Measurements from ENCODE around the gene PLD6.

PLD6 gene

DNA sequence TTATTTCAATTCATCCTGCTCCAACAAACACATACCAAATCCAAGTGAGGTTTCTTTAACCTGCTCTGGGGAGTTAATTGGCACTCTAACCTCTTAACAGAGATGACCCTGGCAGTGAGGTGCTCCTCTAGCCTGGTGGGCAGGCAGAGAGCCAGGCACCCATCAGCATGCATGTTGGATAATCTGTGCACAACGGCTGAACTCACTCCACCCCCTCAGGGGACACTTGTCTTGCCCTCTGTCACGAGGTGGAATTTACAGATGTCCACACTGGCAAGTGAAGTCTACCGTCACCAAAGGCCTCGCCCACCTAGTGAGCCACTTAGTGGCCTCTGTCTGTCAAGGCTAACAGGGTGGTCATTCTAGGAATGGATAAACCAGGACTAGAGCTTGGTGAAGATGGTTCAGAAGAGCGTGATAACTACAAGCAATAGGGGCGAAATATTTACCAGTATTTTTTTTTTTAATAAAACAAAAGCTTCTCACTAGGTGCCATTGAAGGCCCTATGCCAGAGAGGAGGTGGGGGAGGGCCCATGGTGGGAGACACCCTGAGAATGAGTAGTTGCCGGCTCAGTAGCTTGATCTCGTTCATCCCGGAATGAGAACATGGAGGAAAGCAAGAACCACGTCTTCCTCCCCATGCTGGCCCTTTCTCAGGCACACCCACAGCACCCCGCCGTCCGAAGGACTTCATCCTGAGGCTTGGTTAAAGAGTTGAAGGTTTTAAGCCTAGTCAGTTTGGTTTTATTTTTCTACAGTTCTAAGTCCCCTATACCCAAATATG, 25.2 kb downstream of the PLD6 start:
- no peak for TF ChIP-seq FOXA1 (IDR thresholded peaks at IDR 0.05)
- TF ChIP-seq LEF1 (IDR thresholded peaks at IDR 0.05; ENCODE audit: borderline replicate concordance): no peak
- TF ChIP-seq NFRKB (IDR thresholded peaks at IDR 0.05): no peak
- no peak for TF ChIP-seq ELF4 (IDR thresholded peaks at IDR 0.05)
- TF ChIP-seq, protein P1, sequence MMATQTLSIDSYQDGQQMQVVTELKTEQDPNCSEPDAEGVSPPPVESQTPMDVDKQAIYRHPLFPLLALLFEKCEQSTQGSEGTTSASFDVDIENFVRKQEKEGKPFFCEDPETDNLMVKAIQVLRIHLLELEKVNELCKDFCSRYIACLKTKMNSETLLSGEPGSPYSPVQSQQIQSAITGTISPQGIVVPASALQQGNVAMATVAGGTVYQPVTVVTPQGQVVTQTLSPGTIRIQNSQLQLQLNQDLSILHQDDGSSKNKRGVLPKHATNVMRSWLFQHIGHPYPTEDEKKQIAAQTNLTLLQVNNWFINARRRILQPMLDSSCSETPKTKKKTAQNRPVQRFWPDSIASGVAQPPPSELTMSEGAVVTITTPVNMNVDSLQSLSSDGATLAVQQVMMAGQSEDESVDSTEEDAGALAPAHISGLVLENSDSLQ (IDR thresholded peaks at IDR 0.05): no peak
- TF ChIP-seq FOXK2 (IDR thresholded peaks at IDR 0.05): no peak
- no peak for TF ChIP-seq TARDBP (IDR thresholded peaks at IDR 0.05)
- no peak for TF ChIP-seq L3MBTL2 (conservative IDR thresholded peaks at IDR 0.05)
- no peak for TF ChIP-seq SP1 (IDR thresholded peaks at IDR 0.05)
- no peak for TF ChIP-seq HDGF (IDR thresholded peaks at IDR 0.05; ENCODE audit: borderline replicate concordance)
- no peak for TF ChIP-seq SUZ12 (IDR thresholded peaks at IDR 0.05)
- no peak for TF ChIP-seq CTBP1 (IDR thresholded peaks at IDR 0.05; ENCODE audit: borderline replicate concordance)
- no peak for TF ChIP-seq ARNT (IDR thresholded peaks at IDR 0.05)
- no peak for TF ChIP-seq ZNF384 (IDR thresholded peaks at IDR 0.05)
- no peak for TF ChIP-seq FOXM1 (IDR thresholded peaks at IDR 0.05; ENCODE audit: borderline replicate concordance)
- no peak for TF ChIP-seq BHLHE40 (IDR thresholded peaks at IDR 0.05; ENCODE audit: borderline replicate concordance)
- POLR2A ChIA-PET: interaction anchor here (0.9 to 1.3 kb wide), 2 partner anchors 9 kb away, joined by 3 to 4 read pairs; no protein-coding TSS in a partner anchor
- CTCF ChIA-PET: no interaction called here
- no peak for DNase-seq (ENCODE audit: extremely low spot score)

DNA sequence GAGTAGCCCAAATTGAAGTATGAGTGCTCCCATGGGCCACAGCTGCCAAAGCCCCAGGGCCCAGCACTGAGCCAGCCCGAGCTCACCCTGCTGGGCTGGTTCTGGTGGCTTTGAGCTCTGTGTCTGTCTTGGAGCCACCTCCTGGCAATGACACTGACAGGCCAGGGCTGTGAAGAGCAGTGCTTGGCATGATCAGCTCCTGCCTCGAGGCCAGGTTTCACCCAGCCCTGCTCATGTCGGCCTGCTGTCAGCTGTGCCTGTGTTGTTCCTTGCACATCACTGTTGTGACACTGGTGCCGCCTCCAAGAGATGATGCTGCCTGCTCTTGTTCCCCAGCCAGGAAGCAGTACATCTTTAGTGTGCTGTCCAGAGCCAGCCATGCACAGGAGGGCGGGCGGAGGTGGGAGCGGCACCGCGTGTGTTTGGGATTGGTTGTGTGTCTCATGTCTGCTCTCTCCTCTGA, 26.0 kb downstream of the PLD6 start:
- ChIA-PET CTCF (interaction anchor here (0.6 kb wide), 1 partner anchor 270 kb away, joined by 3 read pairs; no protein-coding TSS in a partner anchor), POLR2A (no interaction called here)
- DNase-seq (ENCODE audit: extremely low spot score): no peak
- no peak for TF ChIP-seq ELF4 (IDR thresholded peaks at IDR 0.05)
- no peak for TF ChIP-seq FOXA1 (IDR thresholded peaks at IDR 0.05)
- no peak for TF ChIP-seq CTBP1 (IDR thresholded peaks at IDR 0.05; ENCODE audit: borderline replicate concordance)
- TF ChIP-seq L3MBTL2 (conservative IDR thresholded peaks at IDR 0.05): no peak
- no peak for TF ChIP-seq FOXK2 (IDR thresholded peaks at IDR 0.05)
- no peak for TF ChIP-seq ARNT (IDR thresholded peaks at IDR 0.05)
- no peak for TF ChIP-seq HDGF (IDR thresholded peaks at IDR 0.05; ENCODE audit: borderline replicate concordance)
- TF ChIP-seq ZNF384 (IDR thresholded peaks at IDR 0.05): no peak
- no peak for TF ChIP-seq TARDBP (IDR thresholded peaks at IDR 0.05)
- no peak for TF ChIP-seq LEF1 (IDR thresholded peaks at IDR 0.05; ENCODE audit: borderline replicate concordance)
- TF ChIP-seq, protein P1 (IDR thresholded peaks at IDR 0.05): no peak
- no peak for TF ChIP-seq SP1 (IDR thresholded peaks at IDR 0.05)
- TF ChIP-seq NFRKB (IDR thresholded peaks at IDR 0.05): no peak
- TF ChIP-seq SUZ12 (IDR thresholded peaks at IDR 0.05): no peak
- no peak for TF ChIP-seq FOXM1 (IDR thresholded peaks at IDR 0.05; ENCODE audit: borderline replicate concordance)
- no peak for TF ChIP-seq BHLHE40 (IDR thresholded peaks at IDR 0.05; ENCODE audit: borderline replicate concordance)

DNA sequence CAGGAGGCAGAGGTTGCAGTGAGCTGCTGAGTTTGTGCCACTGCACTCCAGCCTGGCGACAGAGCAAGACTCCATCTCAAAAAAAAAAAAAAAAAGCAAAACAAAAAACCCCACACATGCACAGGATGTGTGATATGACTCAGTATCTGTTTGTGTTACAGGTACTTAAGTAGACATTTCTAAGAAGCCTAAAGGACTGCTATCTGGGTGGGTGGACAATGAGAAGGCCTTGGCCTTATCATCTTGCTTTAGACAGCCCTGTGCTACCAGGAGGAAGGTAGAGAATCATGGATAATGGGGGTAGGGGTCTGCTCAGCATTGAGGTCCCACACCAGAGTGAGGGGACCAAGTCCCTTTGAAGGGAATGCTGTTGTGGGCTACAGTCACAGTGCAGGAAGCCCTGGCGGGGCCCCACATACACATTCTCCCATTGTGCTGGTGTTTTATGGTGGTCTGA, 26.7 kb downstream of the PLD6 start:
- no peak for DNase-seq (ENCODE audit: extremely low spot score)
- TF ChIP-seq BHLHE40 (IDR thresholded peaks at IDR 0.05; ENCODE audit: borderline replicate concordance) (no peak), CTBP1 (IDR thresholded peaks at IDR 0.05; ENCODE audit: borderline replicate concordance) (no peak), L3MBTL2 (conservative IDR thresholded peaks at IDR 0.05) (no peak)
- ChIA-PET POLR2A (no interaction called here), CTCF (interaction anchor here (0.6 kb wide), 1 partner anchor 269 kb away, joined by 3 read pairs; no protein-coding TSS in a partner anchor)

DNA sequence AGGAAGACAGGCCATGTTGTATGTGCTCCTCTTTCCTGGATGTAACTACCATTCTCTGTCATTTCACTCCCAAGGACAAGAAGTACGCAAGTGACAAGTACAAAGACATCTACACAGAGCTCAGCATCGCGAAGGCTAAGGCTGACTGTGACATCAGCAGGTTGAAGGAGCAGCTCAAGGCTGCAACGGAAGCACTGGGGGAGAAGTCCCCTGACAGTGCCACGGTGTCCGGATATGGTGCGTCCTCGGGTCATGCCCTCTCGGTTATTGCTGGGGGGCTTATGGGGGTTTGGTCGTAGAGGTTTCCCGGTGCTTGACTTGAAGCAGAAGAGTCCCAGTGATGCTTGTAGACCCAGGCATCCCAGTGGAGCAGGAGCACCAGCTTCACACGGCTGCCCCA, 29.0 kb downstream of the PLD6 start:
- no peak for DNase-seq (ENCODE audit: extremely low spot score)
- ChIA-PET CTCF (interaction anchor here (0.6 kb wide), 3 partner anchors 10 to 1676 kb away, joined by 3 to 6 read pairs (median 4); no protein-coding TSS in a partner anchor), POLR2A (no interaction called here)
- no peak for TF ChIP-seq NFRKB (IDR thresholded peaks at IDR 0.05)
- TF ChIP-seq CTBP1 (IDR thresholded peaks at IDR 0.05; ENCODE audit: borderline replicate concordance): no peak
- TF ChIP-seq TARDBP (IDR thresholded peaks at IDR 0.05): no peak
- TF ChIP-seq, protein P1 (IDR thresholded peaks at IDR 0.05): no peak
- no peak for TF ChIP-seq ZNF384 (IDR thresholded peaks at IDR 0.05)
- TF ChIP-seq L3MBTL2 (conservative IDR thresholded peaks at IDR 0.05): no peak
- TF ChIP-seq FOXK2 (IDR thresholded peaks at IDR 0.05): no peak
- TF ChIP-seq ARNT (IDR thresholded peaks at IDR 0.05): no peak

DNA sequence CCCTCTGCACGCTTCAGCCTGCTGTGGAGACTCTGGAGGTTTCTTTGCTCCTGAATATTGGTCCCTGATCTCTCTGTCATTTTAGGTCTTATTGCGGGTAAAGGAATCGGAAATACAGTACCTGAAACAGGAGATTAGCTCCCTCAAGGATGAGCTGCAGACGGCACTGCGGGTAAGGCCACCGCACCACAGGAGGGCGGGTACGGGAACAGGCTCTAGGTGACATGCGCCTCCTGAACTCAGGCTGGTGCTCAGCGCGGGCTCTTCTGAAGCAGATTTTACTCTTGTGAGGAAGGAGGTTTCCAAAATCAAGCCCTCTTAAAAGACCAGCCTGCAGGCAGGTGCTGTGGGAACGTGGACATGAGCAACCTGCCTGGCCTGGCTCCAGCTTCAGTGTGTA, 29.8 kb downstream of the PLD6 start:
- POLR2A ChIA-PET: no interaction called here
- CTCF ChIA-PET: interaction anchor here (0.8 kb wide), 1 partner anchor 34 kb away, joined by 4 read pairs; no protein-coding TSS in a partner anchor
- TF ChIP-seq SUZ12 (IDR thresholded peaks at IDR 0.05) (no peak), ZNF384 (IDR thresholded peaks at IDR 0.05) (no peak), CTBP1 (IDR thresholded peaks at IDR 0.05; ENCODE audit: borderline replicate concordance) (no peak), FOXA1 (IDR thresholded peaks at IDR 0.05) (no peak), FOXM1 (IDR thresholded peaks at IDR 0.05; ENCODE audit: borderline replicate concordance) (no peak), NFRKB (IDR thresholded peaks at IDR 0.05) (no peak), ELF4 (IDR thresholded peaks at IDR 0.05) (no peak), TARDBP (IDR thresholded peaks at IDR 0.05) (no peak), L3MBTL2 (conservative IDR thresholded peaks at IDR 0.05) (no peak), LEF1 (IDR thresholded peaks at IDR 0.05; ENCODE audit: borderline replicate concordance) (no peak), BHLHE40 (IDR thresholded peaks at IDR 0.05; ENCODE audit: borderline replicate concordance) (no peak), ARNT (IDR thresholded peaks at IDR 0.05) (no peak)
- TF ChIP-seq, protein P1 (IDR thresholded peaks at IDR 0.05): no peak
- no peak for DNase-seq (ENCODE audit: extremely low spot score)

Measured in HEK293T (cell line).